Raji (cell line): ENCODE data around the gene ADCY6.

Source experiments
- POLR2A ChIP-seq: IDR thresholded peaks from 2 replicates; pipeline ENCODE4 v1.6.1; 2011; ENCODE audit warnings: low read depth, low read length, control low read depth; ENCODE audit not compliant: insufficient read depth

Gene ADCY6

GRCh38 chr12:48750215-48750614 is 38.7 kb downstream of the ADCY6 start:
- TF ChIP-seq POLR2A, result no peak

- TF ChIP-seq POLR2A, result no peak
These were observed 44.5 kb downstream of the ADCY6 start for GRCh38 chr12:48744251-48745008.

GRCh38 chr12:48739618-48740269 is 49.1 kb downstream of the ADCY6 start:
- no peak for TF ChIP-seq POLR2A

- TF ChIP-seq POLR2A, result no peak
These were observed 52.4 kb downstream of the ADCY6 start for GRCh38 chr12:48736456-48736855.

- TF ChIP-seq POLR2A, result no peak
These were observed 60.1 kb downstream of the ADCY6 start for GRCh38 chr12:48728807-48729206.

GRCh38 chr12:48717252-48717695 is 71.6 kb downstream of the ADCY6 start:
- no peak for TF ChIP-seq POLR2A

- TF ChIP-seq POLR2A, result peak; percentile 78
These were observed 72.2 kb downstream of the ADCY6 start, which contains the start of gene CCNT1 for GRCh38 chr12:48716493-48717251. TSS of gene CCNT1 (minus strand) at chr12:48716707. CDS start at chr12:48716675, 32 bp downstream.
